ENCODE measurements around the gene RHOG.

The RHOG gene

GRCh38 chr11:3831378-3832239 lies 9.2 kb downstream of the RHOG start:
- Mint-ChIP-seq H3K9me3 (no peaks in the 10 kb centered on the region), H3K4me1 (peaks cover 81% of the 10 kb centered on the region), H3K36me3 (peaks cover 25% of the 10 kb centered on the region), H3K27ac (peak overlapping the region; percentile 92), H3K4me3 (peak overlapping the region; percentile 73), H3K27me3 (no peaks in the 10 kb centered on the region)

- no peaks in the 10 kb centered on the region for H3K9me3 Mint-ChIP-seq
- H3K36me3 Mint-ChIP-seq, result peaks cover 27% of the 10 kb centered on the region
- H3K27ac Mint-ChIP-seq, result peak overlapping the region; percentile 92
- peaks cover 82% of the 10 kb centered on the region for H3K4me1 Mint-ChIP-seq
- H3K27me3 Mint-ChIP-seq, result no peaks in the 10 kb centered on the region
- H3K4me3 Mint-ChIP-seq, result peak overlapping the region; percentile 30
Observed at GRCh38 chr11:3830730-3831129, 10.0 kb downstream of the RHOG start.

- Mint-ChIP-seq H3K27me3 (no peaks in the 10 kb centered on the region), H3K27ac (peak overlapping the region; percentile 92), H3K4me3 (no peak overlapping the region), H3K4me1 (peaks cover 82% of the 10 kb centered on the region), H3K36me3 (peaks cover 21% of the 10 kb centered on the region), H3K9me3 (no peaks in the 10 kb centered on the region)
Observed at GRCh38 chr11:3830088-3830487, 10.7 kb downstream of the RHOG start.

- Mint-ChIP-seq H3K9me3 (no peaks in the 10 kb centered on the region), H3K4me3 (no peak overlapping the region), H3K27ac (peak overlapping the region; percentile 4), H3K4me1 (peaks cover 73% of the 10 kb centered on the region), H3K36me3 (peaks cover 13% of the 10 kb centered on the region), H3K27me3 (no peaks in the 10 kb centered on the region)
Observed at GRCh38 chr11:3827434-3828186, 13.1 kb downstream of the RHOG start.

GRCh38 chr11:3826721-3827120 lies 14.0 kb downstream of the RHOG start:
- H3K27ac Mint-ChIP-seq, result peak overlapping the region; percentile 77
- H3K4me1 Mint-ChIP-seq, result peaks cover 64% of the 10 kb centered on the region
- H3K36me3 Mint-ChIP-seq, result peaks cover 13% of the 10 kb centered on the region
- no peaks in the 10 kb centered on the region for H3K9me3 Mint-ChIP-seq
- H3K27me3 Mint-ChIP-seq, result no peaks in the 10 kb centered on the region
- no peak overlapping the region for H3K4me3 Mint-ChIP-seq

- Mint-ChIP-seq H3K36me3 (peaks cover 6% of the 10 kb centered on the region), H3K9me3 (no peaks in the 10 kb centered on the region), H3K27me3 (no peaks in the 10 kb centered on the region), H3K4me1 (peaks cover 53% of the 10 kb centered on the region), H3K27ac (peak overlapping the region; percentile 55), H3K4me3 (no peak overlapping the region)
Observed at GRCh38 chr11:3825473-3826154, 15.1 kb downstream of the RHOG start.

GRCh38 chr11:3824714-3825472 lies 15.9 kb downstream of the RHOG start:
- peak overlapping the region; percentile 76 for H3K27ac Mint-ChIP-seq
- peaks cover 46% of the 10 kb centered on the region for H3K4me1 Mint-ChIP-seq
- no peaks in the 10 kb centered on the region for H3K27me3 Mint-ChIP-seq
- no peak overlapping the region for H3K4me3 Mint-ChIP-seq
- H3K9me3 Mint-ChIP-seq, result no peaks in the 10 kb centered on the region
- peaks cover 6% of the 10 kb centered on the region for H3K36me3 Mint-ChIP-seq

- H3K4me3 Mint-ChIP-seq, result no peak overlapping the region
- H3K9me3 Mint-ChIP-seq, result no peaks in the 10 kb centered on the region
- H3K4me1 Mint-ChIP-seq, result peaks cover 46% of the 10 kb centered on the region
- peak overlapping the region; percentile 76 for H3K27ac Mint-ChIP-seq
- H3K36me3 Mint-ChIP-seq, result peaks cover 6% of the 10 kb centered on the region
- H3K27me3 Mint-ChIP-seq, result no peaks in the 10 kb centered on the region
Observed at GRCh38 chr11:3823762-3824506, 16.8 kb downstream of the RHOG start.

GRCh38 chr11:3823303-3823702 lies 17.5 kb downstream of the RHOG start:
- H3K27me3 Mint-ChIP-seq, result no peaks in the 10 kb centered on the region
- peaks cover 46% of the 10 kb centered on the region for H3K4me1 Mint-ChIP-seq
- H3K4me3 Mint-ChIP-seq, result no peak overlapping the region
- H3K27ac Mint-ChIP-seq, result no peak overlapping the region
- peaks cover 6% of the 10 kb centered on the region for H3K36me3 Mint-ChIP-seq
- H3K9me3 Mint-ChIP-seq, result no peaks in the 10 kb centered on the region

GRCh38 chr11:3822312-3822711 lies 18.4 kb downstream of the RHOG start:
- peaks cover 3% of the 10 kb centered on the region for H3K36me3 Mint-ChIP-seq
- no peak overlapping the region for H3K4me3 Mint-ChIP-seq
- H3K27ac Mint-ChIP-seq, result peak overlapping the region; percentile 62
- no peaks in the 10 kb centered on the region for H3K27me3 Mint-ChIP-seq
- no peaks in the 10 kb centered on the region for H3K9me3 Mint-ChIP-seq
- H3K4me1 Mint-ChIP-seq, result peaks cover 37% of the 10 kb centered on the region

- Mint-ChIP-seq H3K9me3 (no peaks in the 10 kb centered on the region), H3K27me3 (no peaks in the 10 kb centered on the region), H3K27ac (no peak overlapping the region), H3K36me3 (no peaks in the 10 kb centered on the region), H3K4me1 (peaks cover 25% of the 10 kb centered on the region), H3K4me3 (no peak overlapping the region)
Observed at GRCh38 chr11:3820971-3821370, 19.8 kb downstream of the RHOG start.

GRCh38 chr11:3817181-3817800 lies 23.5 kb downstream of the RHOG start:
- Mint-ChIP-seq H3K27me3 (no peaks in the 10 kb centered on the region), H3K4me1 (no peaks in the 10 kb centered on the region), H3K9me3 (no peaks in the 10 kb centered on the region), H3K27ac (no peak overlapping the region), H3K36me3 (no peaks in the 10 kb centered on the region), H3K4me3 (no peak overlapping the region)

- Mint-ChIP-seq H3K4me3 (no peak overlapping the region), H3K9me3 (no peaks in the 10 kb centered on the region), H3K36me3 (no peaks in the 10 kb centered on the region), H3K4me1 (no peaks in the 10 kb centered on the region), H3K27me3 (no peaks in the 10 kb centered on the region), H3K27ac (no peak overlapping the region)
Observed at GRCh38 chr11:3816673-3817072, 24.1 kb downstream of the RHOG start.

- no peak overlapping the region for H3K27ac Mint-ChIP-seq
- no peak overlapping the region for H3K4me3 Mint-ChIP-seq
- H3K4me1 Mint-ChIP-seq, result no peaks in the 10 kb centered on the region
- H3K36me3 Mint-ChIP-seq, result no peaks in the 10 kb centered on the region
- H3K27me3 Mint-ChIP-seq, result no peaks in the 10 kb centered on the region
- H3K9me3 Mint-ChIP-seq, result no peaks in the 10 kb centered on the region
Observed at GRCh38 chr11:3815845-3816244, 24.9 kb downstream of the RHOG start.
